SU-DHL-6 (cell line): ENCODE results near the gene CFAP44.

Source experiments
- H2AFZ ChIP-seq: fragments of 200-600 bp; sonication (generic); 2 replicates; pipeline ENCODE4 v1.6.1; 2014; ENCODE audit warnings: low read depth, mild to moderate bottlenecking, moderate library complexity, mixed read lengths, antibody characterized with exemption, low read length; ENCODE audit not compliant: severe bottlenecking
- H3F3A ChIP-seq: fragments of 200-600 bp; shearing (Covaris generic); 2 replicates; pipeline ENCODE4 v1.6.0; 2016; ENCODE audit warnings: antibody characterized with exemption, mild to moderate bottlenecking; ENCODE audit not compliant: insufficient read depth
- H3K27ac ChIP-seq: fragments of 200-600 bp; sonication (generic); 2 replicates; pipeline ENCODE4 v1.5.1; 2016; ENCODE audit warnings: low read depth, mild to moderate bottlenecking, low read length, moderate library complexity, mixed read lengths
- H3K27me3 ChIP-seq: fragments of 200-600 bp; sonication (generic), shearing (Covaris generic); 2 replicates; pipeline ENCODE4 v1.6.0; 2014; ENCODE audit warnings: mild to moderate bottlenecking, low read length
- H3K36me3 ChIP-seq: fragments of 200-600 bp; sonication (generic); 2 replicates; pipeline ENCODE4 v1.6.1; 2014; ENCODE audit warnings: mild to moderate bottlenecking, low read length, mixed read lengths
- H3K4me2 ChIP-seq: fragments of 300-600, 200-600 bp; shearing (Covaris generic), sonication (generic); 2 replicates; pipeline ENCODE4 v1.6.0; 2014; ENCODE audit warnings: low read length, low read depth, mild to moderate bottlenecking; ENCODE audit not compliant: poor library complexity, severe bottlenecking
- H3K4me3 ChIP-seq: fragments of 200-600 bp; sonication (generic); 2 replicates; pipeline ENCODE4 v1.5.1; 2014; ENCODE audit warnings: antibody characterized with exemption, low read length, mild to moderate bottlenecking, mixed read lengths; ENCODE audit not compliant: insufficient read depth, poor library complexity, severe bottlenecking
- H3K79me2 ChIP-seq: fragments of 200-600 bp; sonication (generic); 2 replicates; pipeline ENCODE4 v1.6.1; 2014; ENCODE audit warnings: mild to moderate bottlenecking, low read length, moderate library complexity; ENCODE audit not compliant: insufficient read depth
- H3K9ac ChIP-seq: fragments of 200-600 bp; sonication (generic); 2 replicates; pipeline ENCODE4 v1.7.0; 2014; ENCODE audit warnings: mild to moderate bottlenecking, low read length
- H3K9me2 ChIP-seq: fragments of 200-600 bp; sonication (generic); replicated peaks from 2 replicates; pipeline ENCODE4 v1.6.1; 2014; ENCODE audit warnings: low read length; ENCODE audit not compliant: insufficient read depth
- H3K9me3 ChIP-seq: fragments of 200-600 bp; sonication (generic); 2 replicates; pipeline ENCODE4 v1.6.1; 2014; ENCODE audit warnings: low read length, mixed read lengths; ENCODE audit not compliant: insufficient read depth
- H4K20me1 ChIP-seq: fragments of 200-600 bp; sonication (generic); 2 replicates; pipeline ENCODE4 v1.6.1; 2014; ENCODE audit warnings: low read depth, mild to moderate bottlenecking, antibody characterized with exemption, low read length, moderate library complexity, mixed read lengths
- EZH2phosphoT487 ChIP-seq: fragments of 200-600 bp; sonication (generic), shearing (Covaris generic); conservative IDR thresholded peaks from 2 replicates; pipeline ENCODE4 v1.6.1; 2018; ENCODE audit warnings: mild to moderate bottlenecking, antibody characterized with exemption, low read length, moderate library complexity, mixed read lengths
- TF ChIP-seq, protein P1 (sequence below): fragments of 200-600 bp; sonication (generic); IDR thresholded peaks from one replicate; pipeline ENCODE4 v1.5.1; 2017; ENCODE audit warnings: antibody characterized with exemption, mild to moderate bottlenecking, low read length, moderate library complexity; ENCODE audit not compliant: insufficient read depth, poor library complexity, severe bottlenecking

The CFAP44 gene

DNA sequence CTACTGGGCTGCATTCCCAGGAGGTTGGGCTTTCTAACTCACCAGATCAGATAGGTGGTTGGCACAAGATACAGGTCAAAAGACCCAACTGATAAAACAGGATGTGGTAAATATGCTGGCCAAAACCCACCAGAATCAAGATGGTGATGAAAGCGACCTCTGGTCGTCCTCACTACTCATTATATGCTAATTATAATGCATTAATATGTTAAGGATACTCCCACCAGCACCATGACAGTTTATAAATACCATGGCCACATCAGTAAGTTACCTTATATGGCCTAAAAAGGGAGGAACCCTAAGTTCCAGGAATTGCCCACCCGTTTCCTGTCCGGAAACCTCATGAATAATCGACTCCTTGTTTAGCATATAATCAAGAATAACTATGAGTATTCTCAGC is 31.6 kb downstream of the CFAP44 start:
- Histone ChIP-seq H3K79me2 (no peaks in the 10 kb centered on the region), H3K4me2 (no peak overlapping the region), H3K9me3 (no peaks in the 10 kb centered on the region), H3K9me2 (no peaks in the 10 kb centered on the region), H4K20me1 (no peaks in the 10 kb centered on the region), H3K27me3 (no peaks in the 10 kb centered on the region), H2AFZ (no peak overlapping the region), H3K4me3 (no peak overlapping the region), H3F3A (no peaks in the 10 kb centered on the region), H3K36me3 (no peaks in the 10 kb centered on the region), H3K9ac (no peak overlapping the region), H3K27ac (no peak overlapping the region)
- TF ChIP-seq EZH2phosphoT487, result no peak
- TF ChIP-seq, protein P1, sequence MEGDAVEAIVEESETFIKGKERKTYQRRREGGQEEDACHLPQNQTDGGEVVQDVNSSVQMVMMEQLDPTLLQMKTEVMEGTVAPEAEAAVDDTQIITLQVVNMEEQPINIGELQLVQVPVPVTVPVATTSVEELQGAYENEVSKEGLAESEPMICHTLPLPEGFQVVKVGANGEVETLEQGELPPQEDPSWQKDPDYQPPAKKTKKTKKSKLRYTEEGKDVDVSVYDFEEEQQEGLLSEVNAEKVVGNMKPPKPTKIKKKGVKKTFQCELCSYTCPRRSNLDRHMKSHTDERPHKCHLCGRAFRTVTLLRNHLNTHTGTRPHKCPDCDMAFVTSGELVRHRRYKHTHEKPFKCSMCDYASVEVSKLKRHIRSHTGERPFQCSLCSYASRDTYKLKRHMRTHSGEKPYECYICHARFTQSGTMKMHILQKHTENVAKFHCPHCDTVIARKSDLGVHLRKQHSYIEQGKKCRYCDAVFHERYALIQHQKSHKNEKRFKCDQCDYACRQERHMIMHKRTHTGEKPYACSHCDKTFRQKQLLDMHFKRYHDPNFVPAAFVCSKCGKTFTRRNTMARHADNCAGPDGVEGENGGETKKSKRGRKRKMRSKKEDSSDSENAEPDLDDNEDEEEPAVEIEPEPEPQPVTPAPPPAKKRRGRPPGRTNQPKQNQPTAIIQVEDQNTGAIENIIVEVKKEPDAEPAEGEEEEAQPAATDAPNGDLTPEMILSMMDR, result no peak

DNA sequence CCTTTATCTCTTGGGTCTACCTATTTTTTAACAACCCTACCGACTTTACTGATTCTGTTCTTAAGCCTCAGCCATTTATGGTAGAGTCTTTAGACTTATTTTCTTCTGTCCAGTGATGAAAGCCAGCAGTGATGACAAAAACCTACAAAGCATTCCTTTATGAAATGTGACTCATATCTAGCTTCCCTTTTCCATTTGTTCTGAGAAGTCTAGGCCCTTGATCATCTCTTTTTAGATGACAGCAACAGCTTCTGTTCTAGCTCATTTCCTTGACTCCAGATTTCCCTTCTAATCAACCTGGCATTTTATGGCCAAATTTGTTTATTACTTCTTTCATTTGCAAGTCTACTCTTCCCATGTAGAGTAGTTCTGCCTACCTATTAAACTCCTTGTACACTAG is 36.1 kb downstream of the CFAP44 start:
- Histone ChIP-seq H3K36me3 (no peaks in the 10 kb centered on the region), H3K9ac (no peak overlapping the region), H3K27me3 (no peaks in the 10 kb centered on the region), H4K20me1 (no peaks in the 10 kb centered on the region), H3K9me2 (no peaks in the 10 kb centered on the region), H3K4me3 (no peak overlapping the region), H3K27ac (no peak overlapping the region), H3K4me2 (no peak overlapping the region), H3K9me3 (no peaks in the 10 kb centered on the region), H3K79me2 (no peaks in the 10 kb centered on the region), H2AFZ (no peak overlapping the region), H3F3A (no peaks in the 10 kb centered on the region)
- no peak for TF ChIP-seq EZH2phosphoT487
- TF ChIP-seq, protein P1, result no peak

DNA sequence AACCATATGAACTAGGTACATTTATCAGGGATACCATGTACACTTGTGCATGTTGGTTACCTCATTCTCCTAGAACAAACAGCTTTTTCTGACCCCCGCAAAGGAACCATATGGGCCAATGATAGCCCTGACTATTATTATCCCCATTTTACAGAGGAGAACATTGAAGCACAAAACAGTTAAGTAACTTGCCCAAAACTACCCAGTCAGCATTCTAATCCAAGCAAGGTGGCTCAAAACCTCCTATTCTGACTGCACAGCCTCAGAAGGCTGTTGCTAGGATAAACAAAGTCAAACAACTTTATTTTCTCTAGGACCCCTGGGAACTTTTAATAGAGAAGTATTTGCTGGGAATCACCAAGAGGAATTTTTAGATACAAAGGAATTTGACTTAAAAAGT is 36.7 kb downstream of the CFAP44 start:
- H3K79me2 ChIP-seq, result no peaks in the 10 kb centered on the region
- no peak overlapping the region for H3K4me3 ChIP-seq
- H4K20me1 ChIP-seq, result no peaks in the 10 kb centered on the region
- no peaks in the 10 kb centered on the region for H3K9me3 ChIP-seq
- H3K27me3 ChIP-seq, result no peaks in the 10 kb centered on the region
- H3F3A ChIP-seq, result no peaks in the 10 kb centered on the region
- H3K36me3 ChIP-seq, result no peaks in the 10 kb centered on the region
- no peak overlapping the region for H2AFZ ChIP-seq
- no peak overlapping the region for H3K9ac ChIP-seq
- no peak overlapping the region for H3K4me2 ChIP-seq
- no peak overlapping the region for H3K27ac ChIP-seq
- no peaks in the 10 kb centered on the region for H3K9me2 ChIP-seq
- TF ChIP-seq, protein P1, result no peak
- TF ChIP-seq EZH2phosphoT487, result no peak
